Cerebellar nuclear complex (tissue), 1 donor: Measurements from ENCODE around the gene BCAS1.

Experiments used
- DNase-seq, 2 experiments: peaks; one replicate each; lab custom pipeline; 2025; lab: John Stamatoyannopoulos, UW

BCAS1 gene

GRCh38 chr20:54103067-54103761 lies 32.8 kb upstream of the BCAS1 start:
- DNase-seq, result no peak

- no peak for DNase-seq
These were observed 32.1 kb upstream of the BCAS1 start for GRCh38 chr20:54102543-54102942.

- no peak for DNase-seq
These were observed 30.2 kb upstream of the BCAS1 start for GRCh38 chr20:54100563-54100962.

GRCh38 chr20:54099894-54100293 lies 29.5 kb upstream of the BCAS1 start:
- no peak for DNase-seq

- no peak for DNase-seq
These were observed 27.7 kb upstream of the BCAS1 start for GRCh38 chr20:54098047-54098446.

GRCh38 chr20:54097236-54097529 lies 26.8 kb upstream of the BCAS1 start:
- no peak for DNase-seq

- no peak for DNase-seq
These were observed 25.4 kb upstream of the BCAS1 start for GRCh38 chr20:54095824-54096223.

- DNase-seq, result no peak
These were observed 23.8 kb upstream of the BCAS1 start for GRCh38 chr20:54094268-54094580.

- no peak for DNase-seq
These were observed 23.3 kb upstream of the BCAS1 start for GRCh38 chr20:54093423-54094267.

GRCh38 chr20:54092021-54092420 lies 21.6 kb upstream of the BCAS1 start:
- no peak for DNase-seq

- no peak for DNase-seq
These were observed 20.7 kb upstream of the BCAS1 start for GRCh38 chr20:54091120-54091480.

- DNase-seq, result no peak
These were observed 20.1 kb upstream of the BCAS1 start for GRCh38 chr20:54090230-54091119.

- DNase-seq, result no peak
These were observed 18.0 kb upstream of the BCAS1 start for GRCh38 chr20:54088430-54088829.

GRCh38 chr20:54086507-54087039 lies 16.2 kb upstream of the BCAS1 start:
- no peak for DNase-seq

GRCh38 chr20:54085910-54086309 lies 15.5 kb upstream of the BCAS1 start:
- DNase-seq, result no peak

- no peak for DNase-seq
These were observed 15.0 kb upstream of the BCAS1 start for GRCh38 chr20:54085425-54085824.

- no peak for DNase-seq
These were observed 14.5 kb upstream of the BCAS1 start for GRCh38 chr20:54084727-54085388.

GRCh38 chr20:54084193-54084592 lies 13.8 kb upstream of the BCAS1 start:
- no peak for DNase-seq

GRCh38 chr20:54083459-54083858 lies 13.1 kb upstream of the BCAS1 start:
- no peak for DNase-seq

GRCh38 chr20:54082100-54082499 lies 11.7 kb upstream of the BCAS1 start:
- DNase-seq, result no peak

GRCh38 chr20:54079652-54080051 lies 9.3 kb upstream of the BCAS1 start:
- DNase-seq, result no peak
